Activated CD8-positive, alpha-beta T cell treated with anti-CD3 and anti-CD28 coated beads, Interleukin-2, amount 10 ng/mL, durations not matched to agents 7 days and 5 days (primary cell): ENCODE results near the gene CATSPER1. TPM values are rescaled to one million over a fixed set of nuclear protein-coding genes. Genes with fewer than 3 reads are reported as not detected.

Experiments
- ATAC-seq: fragments of 150-1000 bp; cut with Tn5 transposase; one replicate; pipeline ENCODE4 v1.10.0; 2021; ENCODE audit warnings: moderate library complexity
- CTCF ChIA-PET: fragments of 350-600 bp; sonication (Branson Sonifier 250); formaldehyde crosslinking; loops from one replicate; lab custom pipeline; 2021; ENCODE audit warnings: antibody characterized with exemption; lab: Charles Lee
- POLR2A ChIA-PET: fragments of 350-600 bp; sonication (Branson Sonifier 250); formaldehyde crosslinking; loops from one replicate; lab custom pipeline; 2021; ENCODE audit warnings: antibody characterized with exemption; lab: Charles Lee
- DNase-seq: peaks from one replicate; pipeline ENCODE4 v3.0.0-alpha.2; 2020
- H3K27ac Mint-ChIP-seq: one replicate; pipeline ENCODE4 v1.8.0; 2021; ENCODE audit warnings: mild to moderate bottlenecking, mixed read lengths
- H3K27me3 Mint-ChIP-seq: one replicate; pipeline ENCODE4 v1.8.0; 2021; ENCODE audit warnings: low read depth, mixed read lengths
- H3K36me3 Mint-ChIP-seq: one replicate; pipeline ENCODE4 v1.8.0; 2021; ENCODE audit warnings: low read depth, mixed read lengths
- H3K4me1 Mint-ChIP-seq: one replicate; pipeline ENCODE4 v1.8.0; 2021; ENCODE audit warnings: low read depth, mixed read lengths
- H3K4me3 Mint-ChIP-seq: one replicate; pipeline ENCODE4 v1.8.0; 2021; ENCODE audit warnings: mild to moderate bottlenecking, mixed read lengths
- H3K9me3 Mint-ChIP-seq: one replicate; pipeline ENCODE4 v1.8.0; 2022; ENCODE audit warnings: mixed read lengths; ENCODE audit not compliant: insufficient read depth
- total RNA-seq, 2 experiments: library from RNA; stranded (reverse); gene quantifications; one replicate each; pipeline ENCODE4 v1.2.3, GENCODE V29; 2021

The CATSPER1 gene
- total RNA-seq, 2 experiments from 2014 or later = not detected

GRCh38 chr11:65967329-65967934 is 58.8 kb downstream of the CATSPER1 start:
- ATAC-seq (no peak), DNase-seq (no peak)
- ChIA-PET CTCF (no interaction called here), POLR2A (interaction anchor here (0.5 to 0.9 kb wide), 2 partner anchors 45 to 211 kb away, joined by 3 to 4 read pairs; no protein-coding TSS in a partner anchor)
- peaks cover 61% of the 10 kb centered on the region for H3K36me3 Mint-ChIP-seq
- no peak overlapping the region for H3K4me3 Mint-ChIP-seq
- no peaks in the 10 kb centered on the region for H3K27me3 Mint-ChIP-seq
- H3K27ac Mint-ChIP-seq = no peak overlapping the region
- H3K9me3 Mint-ChIP-seq = no peaks in the 10 kb centered on the region
- H3K4me1 Mint-ChIP-seq = peaks cover 25% of the 10 kb centered on the region

Other genes with a start within 250 kb of the CATSPER1 start
- gene AP5B1, start 245.5 kb downstream of the CATSPER1 start, total RNA-seq = 10 to 100 TPM; 21.9 to 22.5 TPM
- gene OVOL1, start 239.4 kb downstream of the CATSPER1 start, total RNA-seq = under 1 TPM in 1 of 2 experiments, not detected in 1; 0.08 TPM
- gene SNX32, start 192.5 kb downstream of the CATSPER1 start, total RNA-seq = 1 to 10 TPM in 1 of 2 experiments, under 1 TPM in 1; 0.44 to 1.6 TPM
- 1,000 to 10,000 TPM; 2,110 to 2,145 TPM for gene CFL1, start 168.3 kb downstream of the CATSPER1 start, total RNA-seq
- 100 to 1,000 TPM; 106 to 111 TPM for gene MUS81, start 166.0 kb downstream of the CATSPER1 start, total RNA-seq
- gene EFEMP2, start 153.7 kb downstream of the CATSPER1 start, total RNA-seq = 1 to 10 TPM; 4.8 to 5.0 TPM
- gene CTSW, start 146.6 kb downstream of the CATSPER1 start, total RNA-seq = 100 to 1,000 TPM; 381 to 413 TPM
- 10 to 100 TPM; 80.4 to 89.0 TPM for gene FIBP, start 138.0 kb downstream of the CATSPER1 start, total RNA-seq
- gene CCDC85B, start 135.8 kb downstream of the CATSPER1 start, total RNA-seq = 10 to 100 TPM; 82.6 to 84.0 TPM
- 1 to 10 TPM; 2.3 to 3.8 TPM for gene FOSL1, start 126.1 kb downstream of the CATSPER1 start, total RNA-seq
- gene C11orf68, start 107.4 kb downstream of the CATSPER1 start, total RNA-seq = 10 to 100 TPM; 28.4 to 28.5 TPM
- 100 to 1,000 TPM; 219 to 240 TPM for gene DRAP1, start 107.1 kb downstream of the CATSPER1 start, total RNA-seq
- gene TSGA10IP, start 81.0 kb downstream of the CATSPER1 start, total RNA-seq = not detected
- gene SART1, start 64.7 kb downstream of the CATSPER1 start, total RNA-seq = 10 to 100 TPM; 88.0 to 90.3 TPM
- gene EIF1AD, start 24.3 kb downstream of the CATSPER1 start, total RNA-seq = 10 to 100 TPM; 53.5 to 54.2 TPM
- gene BANF1, start 24.0 kb downstream of the CATSPER1 start, total RNA-seq = 100 to 1,000 TPM; 290 to 298 TPM
- not detected for gene CST6, start 14.5 kb downstream of the CATSPER1 start, total RNA-seq
- gene GAL3ST3, start 22.7 kb upstream of the CATSPER1 start, total RNA-seq = not detected
- 100 to 1,000 TPM; 241 to 253 TPM for gene SF3B2, start 25.9 kb upstream of the CATSPER1 start, total RNA-seq
- gene PACS1, start 43.8 kb upstream of the CATSPER1 start, total RNA-seq = 10 to 100 TPM; 84.6 to 91.6 TPM
- 10 to 100 TPM; 53.5 to 59.8 TPM for gene KLC2, start 231.2 kb upstream of the CATSPER1 start, total RNA-seq
- 100 to 1,000 TPM; 160 to 170 TPM for gene RAB1B, start 242.2 kb upstream of the CATSPER1 start, total RNA-seq